ENCODE measurements around the gene CATSPER3. TPM values are rescaled to one million over a fixed set of nuclear protein-coding genes. Genes with fewer than 3 reads are reported as not detected.

CATSPER3 gene
- polyA plus RNA-seq, 1 donor from 2014 or later = 0.17 TPM

DNA sequence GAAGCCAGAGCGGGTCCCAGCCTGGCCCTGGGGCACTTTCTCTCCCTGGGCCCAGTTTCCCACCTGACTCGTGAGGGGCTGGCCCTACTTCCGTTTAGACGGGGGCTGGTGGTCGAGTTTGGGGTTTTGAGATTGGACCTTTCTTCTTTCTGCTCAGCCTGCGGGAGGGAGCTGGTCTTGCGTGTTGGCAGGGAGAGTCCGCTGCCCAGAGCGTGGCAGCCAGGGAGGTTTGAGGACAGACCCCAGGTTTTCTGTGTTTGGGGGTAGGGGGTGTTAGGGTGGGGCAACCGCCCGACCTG is 72.3 kb downstream of the CATSPER3 start:
- no peak overlapping the region for H3K27ac ChIP-seq (ENCODE audit: low read length)
- no peaks in the 10 kb centered on the region for H3K9me3 ChIP-seq (ENCODE audit: low read length)
- H4K20me1 ChIP-seq (ENCODE audit: insufficient read depth) = no peaks in the 10 kb centered on the region
- no peak overlapping the region for H2AFZ ChIP-seq (ENCODE audit: low read depth, low read length)
- TF ChIP-seq MXI1 (conservative IDR thresholded peaks at IDR 0.05; ENCODE audit: poor library complexity, severe bottlenecking) = no peak
- TF ChIP-seq TAF1 (IDR thresholded peaks at IDR 0.05; ENCODE audit: low read depth) = no peak
- no peak for TF ChIP-seq RAD21 (conservative IDR thresholded peaks at IDR 0.05)
- peak; percentile 28 for TF ChIP-seq EZH2 (IDR thresholded peaks at IDR 0.05; ENCODE audit: borderline replicate concordance, insufficient read depth, low read length, poor library complexity, severe bottlenecking)
- no peak for TF ChIP-seq EP300 (conservative IDR thresholded peaks at IDR 0.05; ENCODE audit: poor library complexity, severe bottlenecking)
- H3K4me3 ChIP-seq (ENCODE audit: low read length) = no peak overlapping the region
- H3K9ac ChIP-seq (ENCODE audit: low read length) = no peak overlapping the region
- no peaks in the 10 kb centered on the region for H3K36me3 ChIP-seq (ENCODE audit: insufficient read depth, low read length)
- H3F3A ChIP-seq (ENCODE audit: insufficient read depth, low read length, poor library complexity, severe bottlenecking) = no peaks in the 10 kb centered on the region
- no peak overlapping the region for H3K4me2 ChIP-seq (ENCODE audit: low read length)
- H3K9me2 ChIP-seq (ENCODE audit: insufficient read depth, low read length) = no peaks in the 10 kb centered on the region
- H3K27me3 ChIP-seq (ENCODE audit: insufficient read depth, low read depth, low read length) = peaks cover 97% of the 10 kb centered on the region
- H3K79me2 ChIP-seq (replicated peaks; ENCODE audit: insufficient read depth, low read length) = no peaks in the 10 kb centered on the region

DNA sequence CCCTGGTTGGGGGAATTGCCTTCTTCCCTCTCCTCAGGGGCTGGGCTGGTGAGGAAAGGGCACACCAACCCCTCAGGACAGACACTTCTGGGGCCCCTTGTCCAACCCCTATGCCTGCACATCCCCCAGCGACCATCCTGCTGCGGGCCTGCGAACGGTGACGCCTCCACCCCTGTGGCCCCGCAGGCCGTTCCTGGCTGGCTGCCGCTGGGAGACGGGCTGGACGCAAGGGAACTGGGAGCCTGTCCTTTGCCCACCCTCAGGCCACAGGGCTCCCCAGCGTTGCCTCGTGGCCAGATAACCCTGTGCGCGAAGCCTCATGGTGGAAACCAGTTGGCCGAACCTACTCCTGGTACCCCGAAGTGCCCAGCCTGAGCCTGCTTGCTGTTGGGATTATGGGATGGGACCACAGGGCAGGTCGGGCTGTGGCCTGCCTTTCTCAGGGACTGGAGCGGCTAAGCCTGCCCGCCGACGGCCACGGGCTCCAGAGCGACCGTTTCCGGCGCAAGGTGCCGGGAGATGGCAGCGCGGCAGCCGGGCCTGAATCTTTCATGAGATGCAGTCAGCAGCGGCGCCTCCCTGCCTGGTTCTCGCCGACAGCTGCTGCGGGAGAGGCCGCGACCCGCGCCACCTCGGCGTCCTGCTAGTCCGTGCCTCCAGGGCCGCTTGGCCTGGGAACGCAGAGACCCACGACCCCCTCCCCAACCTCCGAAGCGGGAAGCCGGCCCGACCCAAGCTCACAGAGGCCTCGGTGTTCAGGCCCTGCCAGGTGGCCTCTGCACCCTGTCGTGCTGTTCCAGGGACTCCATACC is 72.8 kb downstream of the CATSPER3 start:
- H3K9me3 ChIP-seq (ENCODE audit: low read length) = no peaks in the 10 kb centered on the region
- H4K20me1 ChIP-seq (ENCODE audit: insufficient read depth) = no peaks in the 10 kb centered on the region
- no peak overlapping the region for H2AFZ ChIP-seq (ENCODE audit: low read depth, low read length)
- TF ChIP-seq, protein P1, sequence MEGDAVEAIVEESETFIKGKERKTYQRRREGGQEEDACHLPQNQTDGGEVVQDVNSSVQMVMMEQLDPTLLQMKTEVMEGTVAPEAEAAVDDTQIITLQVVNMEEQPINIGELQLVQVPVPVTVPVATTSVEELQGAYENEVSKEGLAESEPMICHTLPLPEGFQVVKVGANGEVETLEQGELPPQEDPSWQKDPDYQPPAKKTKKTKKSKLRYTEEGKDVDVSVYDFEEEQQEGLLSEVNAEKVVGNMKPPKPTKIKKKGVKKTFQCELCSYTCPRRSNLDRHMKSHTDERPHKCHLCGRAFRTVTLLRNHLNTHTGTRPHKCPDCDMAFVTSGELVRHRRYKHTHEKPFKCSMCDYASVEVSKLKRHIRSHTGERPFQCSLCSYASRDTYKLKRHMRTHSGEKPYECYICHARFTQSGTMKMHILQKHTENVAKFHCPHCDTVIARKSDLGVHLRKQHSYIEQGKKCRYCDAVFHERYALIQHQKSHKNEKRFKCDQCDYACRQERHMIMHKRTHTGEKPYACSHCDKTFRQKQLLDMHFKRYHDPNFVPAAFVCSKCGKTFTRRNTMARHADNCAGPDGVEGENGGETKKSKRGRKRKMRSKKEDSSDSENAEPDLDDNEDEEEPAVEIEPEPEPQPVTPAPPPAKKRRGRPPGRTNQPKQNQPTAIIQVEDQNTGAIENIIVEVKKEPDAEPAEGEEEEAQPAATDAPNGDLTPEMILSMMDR (IDR thresholded peaks at IDR 0.05; ENCODE audit: poor library complexity, severe bottlenecking) = peak; percentile 17
- TF ChIP-seq, protein P2, sequence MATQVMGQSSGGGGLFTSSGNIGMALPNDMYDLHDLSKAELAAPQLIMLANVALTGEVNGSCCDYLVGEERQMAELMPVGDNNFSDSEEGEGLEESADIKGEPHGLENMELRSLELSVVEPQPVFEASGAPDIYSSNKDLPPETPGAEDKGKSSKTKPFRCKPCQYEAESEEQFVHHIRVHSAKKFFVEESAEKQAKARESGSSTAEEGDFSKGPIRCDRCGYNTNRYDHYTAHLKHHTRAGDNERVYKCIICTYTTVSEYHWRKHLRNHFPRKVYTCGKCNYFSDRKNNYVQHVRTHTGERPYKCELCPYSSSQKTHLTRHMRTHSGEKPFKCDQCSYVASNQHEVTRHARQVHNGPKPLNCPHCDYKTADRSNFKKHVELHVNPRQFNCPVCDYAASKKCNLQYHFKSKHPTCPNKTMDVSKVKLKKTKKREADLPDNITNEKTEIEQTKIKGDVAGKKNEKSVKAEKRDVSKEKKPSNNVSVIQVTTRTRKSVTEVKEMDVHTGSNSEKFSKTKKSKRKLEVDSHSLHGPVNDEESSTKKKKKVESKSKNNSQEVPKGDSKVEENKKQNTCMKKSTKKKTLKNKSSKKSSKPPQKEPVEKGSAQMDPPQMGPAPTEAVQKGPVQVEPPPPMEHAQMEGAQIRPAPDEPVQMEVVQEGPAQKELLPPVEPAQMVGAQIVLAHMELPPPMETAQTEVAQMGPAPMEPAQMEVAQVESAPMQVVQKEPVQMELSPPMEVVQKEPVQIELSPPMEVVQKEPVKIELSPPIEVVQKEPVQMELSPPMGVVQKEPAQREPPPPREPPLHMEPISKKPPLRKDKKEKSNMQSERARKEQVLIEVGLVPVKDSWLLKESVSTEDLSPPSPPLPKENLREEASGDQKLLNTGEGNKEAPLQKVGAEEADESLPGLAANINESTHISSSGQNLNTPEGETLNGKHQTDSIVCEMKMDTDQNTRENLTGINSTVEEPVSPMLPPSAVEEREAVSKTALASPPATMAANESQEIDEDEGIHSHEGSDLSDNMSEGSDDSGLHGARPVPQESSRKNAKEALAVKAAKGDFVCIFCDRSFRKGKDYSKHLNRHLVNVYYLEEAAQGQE (IDR thresholded peaks at IDR 0.05; ENCODE audit: borderline replicate concordance) = no peak
- TF ChIP-seq EZH2 (IDR thresholded peaks at IDR 0.05; ENCODE audit: borderline replicate concordance, insufficient read depth, low read length, poor library complexity, severe bottlenecking) (peak; percentile 84), TAF1 (IDR thresholded peaks at IDR 0.05; ENCODE audit: low read depth) (no peak), RAD21 (conservative IDR thresholded peaks at IDR 0.05) (peak; percentile 34), POLR2AphosphoS5 (IDR thresholded peaks at IDR 0.05) (peak; percentile 50), EP300 (conservative IDR thresholded peaks at IDR 0.05; ENCODE audit: poor library complexity, severe bottlenecking) (no peak), SMC3 (conservative IDR thresholded peaks at IDR 0.05; ENCODE audit: poor library complexity) (peak; percentile 35), MXI1 (conservative IDR thresholded peaks at IDR 0.05; ENCODE audit: poor library complexity, severe bottlenecking) (no peak)
- no peaks in the 10 kb centered on the region for H3K36me3 ChIP-seq (ENCODE audit: insufficient read depth, low read length)
- H3K4me3 ChIP-seq (ENCODE audit: low read length) = peak overlapping the region; percentile 21
- no peak overlapping the region for H3K4me2 ChIP-seq (ENCODE audit: low read length)
- H3K27me3 ChIP-seq (ENCODE audit: insufficient read depth, low read depth, low read length) = peaks cover 91% of the 10 kb centered on the region
- no peak overlapping the region for H3K27ac ChIP-seq (ENCODE audit: low read length)
- no peaks in the 10 kb centered on the region for H3K9me2 ChIP-seq (ENCODE audit: insufficient read depth, low read length)
- no peaks in the 10 kb centered on the region for H3F3A ChIP-seq (ENCODE audit: insufficient read depth, low read length, poor library complexity, severe bottlenecking)
- H3K9ac ChIP-seq (ENCODE audit: low read length) = no peak overlapping the region
- H3K79me2 ChIP-seq (replicated peaks; ENCODE audit: insufficient read depth, low read length) = no peaks in the 10 kb centered on the region

All from neural cell (in vitro differentiated cells).